ENCODE results near the gene ZNF783. TPM values are rescaled to one million over a fixed set of nuclear protein-coding genes. Genes with fewer than 3 reads are reported as not detected.
"Not testable (repeated sequence)": the region's sequence is repeated elsewhere in the genome, so short reads cannot be mapped to it uniquely, and the experiment has no call there.

Gene ZNF783
- total RNA-seq, 1 donor from 2014 or later, result 22.9 TPM

DNA sequence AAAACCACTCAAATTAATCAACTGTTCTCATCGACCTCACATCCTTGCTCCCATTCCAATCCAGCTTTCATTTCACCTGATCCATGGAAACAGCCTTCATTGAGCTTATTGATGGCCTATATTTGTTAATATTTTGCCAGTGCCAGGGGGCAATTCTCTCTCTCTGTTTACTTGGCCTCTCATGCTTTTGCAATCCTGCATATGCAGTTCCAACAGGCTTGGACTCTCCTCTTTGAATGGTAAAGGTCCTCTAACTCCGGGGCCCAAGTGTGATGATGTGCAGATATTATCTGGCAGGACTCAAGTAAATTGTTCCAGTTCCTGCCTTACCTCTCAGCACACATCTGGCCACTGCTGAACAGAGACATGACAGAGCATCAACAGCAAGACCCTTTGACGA lies 67.3 kb downstream of the ZNF783 start:
- peaks cover 18% of the 10 kb centered on the region for H3K36me3 Mint-ChIP-seq (ENCODE audit: unreplicated experiment)
- peaks cover 4% of the 10 kb centered on the region for H3K9me3 Mint-ChIP-seq (ENCODE audit: unreplicated experiment)
- H3K27ac Mint-ChIP-seq (ENCODE audit: unreplicated experiment), result no peak overlapping the region
- no peak overlapping the region for H3K4me3 Mint-ChIP-seq (ENCODE audit: unreplicated experiment)
- no peaks in the 10 kb centered on the region for H3K4me1 Mint-ChIP-seq (ENCODE audit: low read depth, unreplicated experiment)
- DNase-seq, result no peak
- TF ChIP-seq CTCF (IDR thresholded peaks at IDR 0.05; ENCODE audit: partially characterized antibody, unreplicated experiment), result no peak
- peaks cover 4% of the 10 kb centered on the region for H3K27me3 Mint-ChIP-seq (ENCODE audit: unreplicated experiment)

GRCh38 chr7:149329766-149330334 lies 67.9 kb downstream of the ZNF783 start:
- peaks cover 18% of the 10 kb centered on the region for H3K36me3 Mint-ChIP-seq (ENCODE audit: unreplicated experiment)
- no peaks in the 10 kb centered on the region for H3K4me1 Mint-ChIP-seq (ENCODE audit: low read depth, unreplicated experiment)
- no peak for DNase-seq
- no peak overlapping the region for H3K4me3 Mint-ChIP-seq (ENCODE audit: unreplicated experiment)
- TF ChIP-seq CTCF (IDR thresholded peaks at IDR 0.05; ENCODE audit: partially characterized antibody, unreplicated experiment), result no peak
- peaks cover 4% of the 10 kb centered on the region for H3K9me3 Mint-ChIP-seq (ENCODE audit: unreplicated experiment)
- peaks cover 4% of the 10 kb centered on the region for H3K27me3 Mint-ChIP-seq (ENCODE audit: unreplicated experiment)
- H3K27ac Mint-ChIP-seq (ENCODE audit: unreplicated experiment), result no peak overlapping the region

GRCh38 chr7:149330914-149331567 lies 69.0 kb downstream of the ZNF783 start:
- TF ChIP-seq CTCF (IDR thresholded peaks at IDR 0.05; ENCODE audit: partially characterized antibody, unreplicated experiment), result no peak
- no peak overlapping the region for H3K27ac Mint-ChIP-seq (ENCODE audit: unreplicated experiment)
- peaks cover 18% of the 10 kb centered on the region for H3K36me3 Mint-ChIP-seq (ENCODE audit: unreplicated experiment)
- H3K9me3 Mint-ChIP-seq (ENCODE audit: unreplicated experiment), result peaks cover 3% of the 10 kb centered on the region
- H3K4me3 Mint-ChIP-seq (ENCODE audit: unreplicated experiment), result no peak overlapping the region
- no peak for DNase-seq
- no peaks in the 10 kb centered on the region for H3K4me1 Mint-ChIP-seq (ENCODE audit: low read depth, unreplicated experiment)
- H3K27me3 Mint-ChIP-seq (ENCODE audit: unreplicated experiment), result peaks cover 4% of the 10 kb centered on the region

DNA sequence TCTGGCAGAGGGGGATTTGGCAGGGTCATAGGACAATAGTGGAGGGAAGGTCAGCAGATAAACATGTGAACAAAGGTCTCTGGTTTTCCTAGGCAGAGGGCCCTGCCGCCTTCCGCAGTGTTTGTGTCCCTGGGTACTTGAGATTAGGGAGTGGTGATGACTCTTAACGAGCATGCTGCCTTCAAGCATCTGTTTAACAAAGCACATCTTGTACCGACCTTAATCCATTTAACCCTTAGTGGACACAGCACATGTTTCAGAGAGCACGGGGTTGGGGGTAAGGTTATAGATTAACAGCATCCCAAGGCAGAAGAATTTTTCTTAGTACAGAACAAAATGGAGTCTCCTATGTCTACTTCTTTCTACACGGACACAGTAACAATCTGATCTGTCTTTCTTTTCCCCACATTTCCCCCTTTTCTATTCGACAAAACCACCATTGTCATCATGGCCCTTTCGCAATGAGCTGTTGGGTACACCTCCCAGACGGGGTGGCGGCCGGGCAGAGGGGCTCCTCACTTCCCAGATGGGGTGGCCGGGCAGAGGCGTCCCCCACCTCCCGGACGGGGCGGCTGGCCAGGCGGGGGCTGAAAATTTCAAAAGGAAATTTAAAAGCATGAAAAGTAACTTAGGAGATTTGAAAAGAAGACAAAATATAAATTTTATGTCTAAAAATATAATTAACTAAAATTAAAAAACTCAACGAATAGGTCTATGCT lies 70.8 kb downstream of the ZNF783 start:
- H3K36me3 Mint-ChIP-seq (ENCODE audit: unreplicated experiment), result peaks cover 11% of the 10 kb centered on the region
- DNase-seq; H3K27me3 Mint-ChIP-seq (ENCODE audit: unreplicated experiment); H3K9me3 Mint-ChIP-seq (ENCODE audit: unreplicated experiment); H3K4me3 Mint-ChIP-seq (ENCODE audit: unreplicated experiment); H3K27ac Mint-ChIP-seq (ENCODE audit: unreplicated experiment); H3K4me1 Mint-ChIP-seq (ENCODE audit: low read depth, unreplicated experiment): not testable (repeated sequence)

- Mint-ChIP-seq H3K27ac (ENCODE audit: unreplicated experiment) (no peak overlapping the region), H3K4me3 (ENCODE audit: unreplicated experiment) (no peak overlapping the region), H3K36me3 (ENCODE audit: unreplicated experiment) (peaks cover 11% of the 10 kb centered on the region), H3K27me3 (ENCODE audit: unreplicated experiment) (peaks cover 4% of the 10 kb centered on the region), H3K9me3 (ENCODE audit: unreplicated experiment) (peaks cover 3% of the 10 kb centered on the region), H3K4me1 (ENCODE audit: low read depth, unreplicated experiment) (no peaks in the 10 kb centered on the region)
- no peak for TF ChIP-seq CTCF (IDR thresholded peaks at IDR 0.05; ENCODE audit: partially characterized antibody, unreplicated experiment)
- no peak for DNase-seq
These were observed 71.3 kb downstream of the ZNF783 start for GRCh38 chr7:149333321-149333717.
